ENCODE data around the gene C5AR1.
"Not testable (repeated sequence)": the region's sequence is repeated elsewhere in the genome, so short reads cannot be mapped to it uniquely, and the experiment has no call there.

Gene C5AR1

DNA sequence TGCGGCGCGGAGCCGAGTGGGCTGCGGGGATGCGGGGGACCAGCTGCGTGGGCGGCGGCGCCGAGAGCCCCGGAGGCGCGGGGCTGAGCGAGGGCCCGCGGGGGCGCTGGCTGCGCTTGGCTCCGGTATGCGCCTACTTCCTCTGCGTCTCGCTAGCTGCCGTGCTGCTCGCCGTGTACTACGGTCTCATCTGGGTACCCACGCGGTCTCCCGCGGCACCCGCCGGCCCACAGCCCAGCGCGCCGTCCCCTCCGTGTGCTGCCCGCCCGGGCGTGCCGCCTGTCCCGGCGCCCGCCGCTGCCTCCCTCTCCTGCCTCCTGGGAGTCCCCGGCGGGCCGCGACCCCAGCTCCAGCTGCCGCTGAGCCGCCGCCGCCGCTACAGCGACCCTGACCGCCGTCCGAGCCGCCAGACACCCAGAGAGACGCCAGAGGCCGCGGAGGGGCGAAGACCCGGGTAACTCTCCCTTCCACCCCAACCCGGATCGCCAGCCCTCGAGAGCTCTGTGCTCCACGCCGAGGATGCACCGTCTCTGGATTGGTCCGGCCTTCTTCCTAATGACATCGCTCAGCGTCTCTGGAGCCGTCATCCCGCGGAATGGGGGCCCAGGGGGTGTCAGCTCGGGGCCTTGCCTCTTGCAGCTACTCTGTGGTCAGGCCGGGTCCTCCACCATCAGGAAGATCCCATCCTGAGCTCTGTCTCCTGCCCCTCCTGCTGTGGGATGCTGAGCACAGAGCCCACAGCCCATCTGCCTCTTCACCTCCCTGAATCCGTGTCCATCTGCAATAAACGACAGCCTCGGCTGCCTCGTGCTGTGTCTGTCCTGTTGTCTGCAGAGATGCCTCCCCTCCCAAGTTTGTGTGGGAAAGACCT, 34.5 kb upstream of the C5AR1 start:
- DNase-seq (ENCODE audit: low spot score in 2 of 2) (no peak), ATAC-seq (ENCODE audit: low read depth) (peak; percentile 30)
- Mint-ChIP-seq H3K4me1 (peaks cover 22% of the 10 kb centered on the region), H3K9me3 (no peaks in the 10 kb centered on the region), H3K27me3 (no peaks in the 10 kb centered on the region), H3K4me3 (peak overlapping the region; percentile 82), H3K36me3 (peaks cover 10% of the 10 kb centered on the region), H3K27ac (peak overlapping the region; percentile 79)

DNA sequence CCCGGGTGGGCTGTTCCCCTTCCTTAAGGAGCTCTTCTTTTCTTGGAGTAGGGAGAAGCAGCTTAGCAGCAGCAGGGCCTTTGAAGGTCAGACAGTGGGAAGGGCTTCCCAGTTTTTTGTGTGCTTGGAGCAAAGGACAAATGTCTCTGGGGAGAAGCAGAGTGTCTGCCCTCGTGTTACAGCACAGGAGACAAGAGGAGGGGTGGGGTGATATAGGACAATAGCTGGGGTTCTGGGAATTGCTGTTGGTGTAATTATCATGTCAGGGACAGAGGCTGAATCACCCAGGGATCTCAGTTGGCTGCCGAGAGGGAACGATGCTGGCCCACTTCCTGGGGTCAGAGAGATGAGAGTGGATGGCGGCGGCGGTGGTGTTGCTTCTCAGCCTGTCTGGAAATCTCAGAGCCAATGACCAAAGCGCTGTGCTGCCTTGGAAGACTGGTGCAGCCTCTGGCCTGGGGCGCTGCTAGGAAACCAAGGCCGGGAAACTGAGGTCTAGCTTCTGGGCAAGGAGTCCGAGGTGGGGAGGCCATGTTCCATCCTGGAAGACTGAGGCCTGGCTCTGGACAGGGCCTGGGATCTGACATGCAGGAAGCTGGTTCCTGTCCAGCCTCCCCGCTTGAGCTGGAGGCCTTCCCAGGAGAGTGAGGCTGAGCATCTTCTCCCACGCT, 33.7 kb upstream of the C5AR1 start:
- peak overlapping the region; percentile 79 for H3K27ac Mint-ChIP-seq

DNA sequence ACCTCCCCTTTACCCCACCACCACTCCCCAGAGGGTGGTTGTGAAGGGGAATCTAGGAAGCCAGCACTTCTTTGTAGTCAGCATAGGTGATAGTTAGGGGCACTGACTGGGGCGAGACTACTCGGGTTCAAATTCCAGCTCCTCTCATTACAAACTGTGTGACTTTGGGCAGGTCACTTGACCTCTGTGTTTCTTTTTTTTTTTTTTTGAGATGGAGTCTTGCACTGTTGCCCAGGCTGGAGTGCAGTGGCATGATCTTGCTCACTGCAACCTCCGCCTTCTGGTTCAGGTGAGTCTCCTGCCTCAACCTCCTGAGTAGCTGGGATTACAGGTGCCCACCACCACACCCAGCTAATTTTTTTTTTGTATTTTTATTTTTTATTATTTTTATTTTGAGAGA, 33.1 kb upstream of the C5AR1 start:
- peaks cover 22% of the 10 kb centered on the region for H3K4me1 Mint-ChIP-seq
- DNase-seq (ENCODE audit: low spot score in 2 of 2); H3K27me3 Mint-ChIP-seq; H3K27ac Mint-ChIP-seq; H3K9me3 Mint-ChIP-seq; H3K4me3 Mint-ChIP-seq; ATAC-seq (ENCODE audit: low read depth); H3K36me3 Mint-ChIP-seq: not testable (repeated sequence)

More for the DNA sequence above, 33.7 kb upstream of the C5AR1 start:
- ATAC-seq (ENCODE audit: low read depth) (no peak), DNase-seq (ENCODE audit: low spot score in 2 of 2) (no peak)
- Mint-ChIP-seq H3K4me1 (peaks cover 22% of the 10 kb centered on the region), H3K4me3 (peak overlapping the region; percentile 82), H3K36me3 (peaks cover 4% of the 10 kb centered on the region), H3K9me3 (no peaks in the 10 kb centered on the region), H3K27me3 (no peaks in the 10 kb centered on the region)

DNA sequence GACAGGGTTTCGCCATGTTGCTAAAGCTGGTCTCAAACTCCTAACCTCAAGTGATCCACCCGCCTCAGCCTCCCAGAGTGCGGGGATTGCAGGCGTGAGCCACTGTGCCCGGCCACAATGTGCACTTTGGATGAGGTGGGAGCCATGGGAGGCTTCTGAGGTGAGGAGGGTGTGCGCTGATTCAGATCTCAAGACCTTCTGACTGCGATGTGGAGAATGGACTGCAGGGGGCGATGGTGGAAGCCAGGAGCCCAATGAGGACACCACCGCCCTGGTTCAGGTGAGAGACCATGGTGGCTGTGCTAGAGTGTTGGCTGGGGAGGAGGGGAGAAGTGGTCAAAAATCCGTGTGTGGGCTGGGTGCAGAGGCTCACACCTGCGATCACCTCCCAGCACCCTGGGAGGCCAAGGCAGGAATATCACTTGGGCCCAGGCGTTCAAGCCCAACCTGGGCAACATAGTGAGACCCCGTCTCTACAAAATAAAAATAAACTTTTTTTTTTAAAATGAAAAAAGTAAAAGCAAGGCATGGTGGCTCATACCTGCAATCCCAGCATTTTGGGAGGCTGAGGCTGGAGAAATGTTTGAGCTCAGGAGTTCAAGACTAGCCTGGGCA, 29.4 kb upstream of the C5AR1 start:
- no peaks in the 10 kb centered on the region for H3K9me3 Mint-ChIP-seq
- peak; percentile 59 for ATAC-seq (ENCODE audit: low read depth)
- no peak overlapping the region for H3K27ac Mint-ChIP-seq
- peaks cover 16% of the 10 kb centered on the region for H3K4me1 Mint-ChIP-seq
- H3K4me3 Mint-ChIP-seq, result no peak overlapping the region
- DNase-seq (ENCODE audit: low spot score in 2 of 2), result no peak
- no peaks in the 10 kb centered on the region for H3K27me3 Mint-ChIP-seq
- H3K36me3 Mint-ChIP-seq, result peaks cover 2% of the 10 kb centered on the region

DNA sequence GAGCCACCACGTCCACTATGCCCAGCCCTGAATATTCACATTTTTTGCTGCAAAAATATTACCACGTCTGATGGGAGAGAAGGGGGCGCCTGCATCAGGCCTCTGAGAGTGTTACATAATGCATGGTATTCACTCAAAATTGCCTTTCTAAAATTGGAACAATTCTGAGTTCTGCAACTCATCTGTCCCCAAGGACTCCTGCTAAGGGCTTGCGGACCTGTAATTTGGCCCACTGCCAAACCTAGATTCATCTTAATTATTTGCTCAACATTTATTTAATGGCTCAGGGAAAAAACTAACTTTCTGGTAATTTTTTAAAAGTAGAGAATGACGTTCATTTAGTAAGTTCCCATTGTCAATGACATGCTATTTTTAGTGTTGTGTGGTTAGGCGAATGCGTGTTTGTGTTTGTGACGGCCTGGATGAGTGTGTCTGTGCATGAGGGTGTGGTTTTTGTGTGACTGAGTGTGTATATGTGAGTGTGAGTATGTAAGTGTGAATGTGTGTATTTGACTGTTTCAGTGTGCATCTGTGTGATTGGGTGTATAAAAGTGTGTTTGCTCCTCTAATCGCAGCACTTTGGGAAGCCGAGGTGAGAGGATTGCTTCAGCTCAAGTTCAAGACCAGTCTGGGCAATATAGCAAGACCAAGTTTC, 26.1 kb upstream of the C5AR1 start:
- DNase-seq (ENCODE audit: low spot score in 2 of 2) (no peak), ATAC-seq (ENCODE audit: low read depth) (no peak)
- Mint-ChIP-seq H3K36me3 (no peaks in the 10 kb centered on the region), H3K27ac (no peak overlapping the region), H3K4me3 (no peak overlapping the region), H3K27me3 (no peaks in the 10 kb centered on the region), H3K4me1 (peaks cover 10% of the 10 kb centered on the region), H3K9me3 (no peaks in the 10 kb centered on the region)

DNA sequence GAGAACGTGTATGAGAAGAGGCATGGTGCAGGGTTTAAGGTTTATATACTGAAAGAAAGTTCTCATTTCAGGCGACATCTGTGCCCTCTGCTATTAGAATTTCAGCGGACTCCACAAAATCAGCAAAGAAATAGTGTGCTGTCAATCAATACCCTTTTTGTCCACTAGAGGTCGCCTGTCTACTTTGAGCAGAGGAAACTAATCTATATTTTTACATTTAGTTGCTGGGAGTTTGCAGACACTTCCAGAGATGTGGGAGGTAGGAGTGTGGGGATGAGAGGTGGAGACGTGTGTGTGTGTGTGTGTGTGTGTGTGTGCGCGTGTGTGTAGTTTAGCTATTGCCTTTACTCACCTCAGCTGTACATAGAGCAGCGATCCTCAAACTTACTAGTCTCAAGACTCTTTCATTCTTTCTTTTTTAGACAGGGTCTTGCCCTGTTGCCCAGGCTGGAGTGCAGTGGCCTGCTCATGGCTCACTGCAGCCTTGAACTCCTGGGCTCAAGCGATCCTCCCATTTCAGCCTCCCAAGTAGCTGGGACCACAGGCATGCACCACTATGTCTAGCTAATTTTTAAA, 25.2 kb upstream of the C5AR1 start:
- Mint-ChIP-seq H3K36me3 (no peaks in the 10 kb centered on the region), H3K4me1 (peaks cover 14% of the 10 kb centered on the region), H3K27me3 (no peaks in the 10 kb centered on the region), H3K9me3 (no peaks in the 10 kb centered on the region), H3K4me3 (no peak overlapping the region), H3K27ac (no peak overlapping the region)
- DNase-seq (ENCODE audit: low spot score in 2 of 2) (peak; percentile 65 to 72), ATAC-seq (ENCODE audit: low read depth) (no peak)

DNA sequence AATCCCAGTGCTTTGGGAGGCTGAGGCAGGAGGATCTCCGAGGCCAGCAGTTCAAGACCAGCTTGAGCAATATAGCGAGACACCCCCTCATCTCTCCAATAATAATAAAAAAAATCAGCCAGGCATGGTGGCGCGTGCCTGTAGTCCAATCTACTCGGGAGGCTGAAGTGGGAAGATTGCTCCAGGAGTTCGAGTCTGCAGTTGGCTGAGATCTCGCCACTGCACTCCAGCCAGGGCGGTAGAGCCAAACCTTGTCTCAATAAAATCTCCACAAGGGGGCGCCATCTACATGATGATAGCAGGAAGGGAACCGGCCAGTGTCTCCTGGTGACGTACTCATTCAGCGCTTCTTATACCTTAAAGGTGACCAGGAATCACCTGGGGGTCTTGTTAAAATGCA, 13.6 kb upstream of the C5AR1 start:
- no peak overlapping the region for H3K4me3 Mint-ChIP-seq
- no peak overlapping the region for H3K27ac Mint-ChIP-seq
- ATAC-seq (ENCODE audit: low read depth) (peak; percentile 92), DNase-seq (ENCODE audit: low spot score in 2 of 2) (peak; percentile 82 to 87)
- H3K9me3 Mint-ChIP-seq, result no peaks in the 10 kb centered on the region
- peaks cover 13% of the 10 kb centered on the region for H3K4me1 Mint-ChIP-seq
- H3K36me3 Mint-ChIP-seq, result no peaks in the 10 kb centered on the region
- H3K27me3 Mint-ChIP-seq, result peaks cover 6% of the 10 kb centered on the region

DNA sequence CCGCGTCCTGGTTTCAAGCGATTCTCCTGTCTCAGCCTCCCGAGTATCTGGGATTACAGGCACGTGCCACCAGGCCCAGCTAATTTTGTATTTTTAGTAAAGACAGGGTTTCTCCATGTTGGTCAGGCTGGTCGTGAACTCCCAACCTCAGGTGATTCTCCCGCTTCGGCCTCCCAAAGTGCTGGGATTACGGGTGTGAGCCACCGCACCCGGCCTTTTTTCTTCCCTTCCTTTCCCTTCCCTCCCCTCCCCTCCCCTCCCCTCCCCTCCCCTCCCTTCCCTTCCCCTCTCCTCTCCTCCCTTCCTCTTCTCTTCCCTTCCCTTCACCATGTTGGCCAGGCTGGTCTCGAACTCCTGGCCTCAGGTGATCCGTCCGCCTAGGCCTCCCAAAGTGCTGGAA, 8.8 kb upstream of the C5AR1 start:
- not testable (repeated sequence) for DNase-seq (ENCODE audit: low spot score in 2 of 2); H3K9me3 Mint-ChIP-seq; H3K36me3 Mint-ChIP-seq; H3K4me3 Mint-ChIP-seq; ATAC-seq (ENCODE audit: low read depth); H3K27me3 Mint-ChIP-seq
- H3K4me1 Mint-ChIP-seq, result peaks cover 24% of the 10 kb centered on the region
- peak overlapping the region; percentile 65 for H3K27ac Mint-ChIP-seq

DNA sequence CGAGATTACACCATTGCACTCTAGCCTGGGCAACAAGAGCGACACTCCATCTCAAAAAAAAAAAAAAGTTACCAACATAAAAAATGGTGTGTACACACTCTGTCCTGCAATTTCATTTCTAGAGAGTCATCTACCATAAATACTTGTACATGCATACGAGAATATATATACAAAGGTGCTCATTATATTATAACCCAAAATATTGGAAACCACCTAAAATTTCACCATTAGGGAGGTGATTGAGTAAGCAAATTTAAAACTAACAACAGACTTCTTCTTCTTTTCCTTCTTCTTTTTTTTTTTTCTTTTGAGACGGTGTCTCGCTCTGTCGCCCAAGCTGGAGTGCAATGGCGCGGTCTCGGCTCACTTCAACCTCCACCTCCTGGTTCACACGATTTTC, 7.4 kb upstream of the C5AR1 start:
- DNase-seq (ENCODE audit: low spot score in 2 of 2), result no peak
- peaks cover 15% of the 10 kb centered on the region for H3K27me3 Mint-ChIP-seq
- H3K9me3 Mint-ChIP-seq, result no peaks in the 10 kb centered on the region
- peak; percentile 65 for ATAC-seq (ENCODE audit: low read depth)
- H3K27ac Mint-ChIP-seq, result peak overlapping the region; percentile 16
- H3K36me3 Mint-ChIP-seq, result no peaks in the 10 kb centered on the region
- no peak overlapping the region for H3K4me3 Mint-ChIP-seq
- peaks cover 20% of the 10 kb centered on the region for H3K4me1 Mint-ChIP-seq

DNA sequence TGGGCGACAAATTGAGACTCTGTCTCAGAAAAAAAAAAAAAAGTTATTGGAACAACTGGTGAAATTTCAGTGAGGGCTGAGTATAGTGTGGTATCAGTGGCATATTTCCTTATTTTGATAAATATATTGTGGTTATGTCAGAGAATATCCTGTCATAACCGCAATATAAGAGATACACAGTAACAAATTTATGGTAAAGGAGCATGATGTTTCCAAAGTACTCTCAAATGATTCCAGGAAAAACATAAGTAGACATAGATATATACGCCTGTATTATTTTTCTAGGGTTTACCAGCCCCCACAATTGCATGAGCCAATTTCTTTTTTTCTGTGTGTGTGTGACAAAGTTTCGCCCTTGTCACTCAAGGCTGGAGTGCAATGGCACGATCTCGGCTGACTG, 5.7 kb upstream of the C5AR1 start:
- DNase-seq (ENCODE audit: low spot score in 2 of 2) (no peak), ATAC-seq (ENCODE audit: low read depth) (no peak)
- H3K27ac Mint-ChIP-seq, result no peak overlapping the region
- H3K4me3 Mint-ChIP-seq, result no peak overlapping the region
- H3K9me3 Mint-ChIP-seq, result no peaks in the 10 kb centered on the region
- no peaks in the 10 kb centered on the region for H3K36me3 Mint-ChIP-seq
- H3K27me3 Mint-ChIP-seq, result peaks cover 17% of the 10 kb centered on the region
- H3K4me1 Mint-ChIP-seq, result peaks cover 20% of the 10 kb centered on the region

DNA sequence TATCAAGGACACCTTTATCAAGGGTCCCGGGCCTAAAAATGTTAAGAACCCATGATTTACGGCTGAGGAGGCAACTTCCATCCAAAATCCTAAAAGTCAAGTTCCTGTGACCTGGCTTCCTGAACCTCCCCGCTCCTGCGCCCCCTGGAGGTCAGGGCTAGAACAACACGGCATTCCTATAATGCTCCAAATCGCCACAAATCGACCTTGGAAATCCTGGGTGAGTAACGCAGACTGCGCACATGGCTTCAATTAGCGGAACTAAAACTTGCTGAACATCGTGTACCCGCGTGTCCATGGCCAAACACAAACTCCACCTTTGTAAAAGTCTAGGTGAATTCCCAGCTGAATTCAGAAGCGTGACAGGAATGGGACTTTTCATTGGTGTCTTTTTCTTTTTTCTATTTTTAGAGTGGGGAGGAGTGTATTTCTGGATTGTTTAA, 4.3 kb upstream of the C5AR1 start:
- peak; percentile 70 for ATAC-seq (ENCODE audit: low read depth)
- no peak overlapping the region for H3K4me3 Mint-ChIP-seq
- no peak overlapping the region for H3K27ac Mint-ChIP-seq
- H3K27me3 Mint-ChIP-seq, result peaks cover 20% of the 10 kb centered on the region
- peaks cover 18% of the 10 kb centered on the region for H3K4me1 Mint-ChIP-seq
- DNase-seq (ENCODE audit: low spot score in 2 of 2), result peak; percentile 38 to 48
- no peaks in the 10 kb centered on the region for H3K36me3 Mint-ChIP-seq
- no peaks in the 10 kb centered on the region for H3K9me3 Mint-ChIP-seq

DNA sequence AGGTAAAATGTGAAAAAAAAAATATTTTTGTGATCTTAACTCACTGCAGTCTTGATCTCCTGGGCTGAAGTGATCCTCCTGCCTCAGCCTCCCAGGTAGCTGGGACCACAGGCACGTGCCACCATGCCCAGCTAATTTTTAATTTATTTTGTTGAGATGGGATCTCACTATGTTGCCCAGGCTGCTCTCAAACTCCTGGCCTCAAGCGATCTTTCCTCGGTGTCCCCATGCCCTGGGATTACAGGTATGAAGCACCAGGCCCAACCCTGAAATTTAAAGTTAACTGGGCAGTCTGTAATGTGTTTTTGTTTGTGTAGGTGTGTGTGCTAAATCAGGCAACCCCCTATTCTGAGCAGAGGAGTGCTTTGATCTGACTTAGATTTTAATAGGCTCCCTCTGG, 3.4 kb upstream of the C5AR1 start:
- no peaks in the 10 kb centered on the region for H3K9me3 Mint-ChIP-seq
- H3K4me3 Mint-ChIP-seq, result no peak overlapping the region
- H3K27ac Mint-ChIP-seq, result no peak overlapping the region
- DNase-seq (ENCODE audit: low spot score in 2 of 2), result no peak
- no peaks in the 10 kb centered on the region for H3K36me3 Mint-ChIP-seq
- peaks cover 12% of the 10 kb centered on the region for H3K4me1 Mint-ChIP-seq
- ATAC-seq (ENCODE audit: low read depth), result no peak
- peaks cover 16% of the 10 kb centered on the region for H3K27me3 Mint-ChIP-seq

DNA sequence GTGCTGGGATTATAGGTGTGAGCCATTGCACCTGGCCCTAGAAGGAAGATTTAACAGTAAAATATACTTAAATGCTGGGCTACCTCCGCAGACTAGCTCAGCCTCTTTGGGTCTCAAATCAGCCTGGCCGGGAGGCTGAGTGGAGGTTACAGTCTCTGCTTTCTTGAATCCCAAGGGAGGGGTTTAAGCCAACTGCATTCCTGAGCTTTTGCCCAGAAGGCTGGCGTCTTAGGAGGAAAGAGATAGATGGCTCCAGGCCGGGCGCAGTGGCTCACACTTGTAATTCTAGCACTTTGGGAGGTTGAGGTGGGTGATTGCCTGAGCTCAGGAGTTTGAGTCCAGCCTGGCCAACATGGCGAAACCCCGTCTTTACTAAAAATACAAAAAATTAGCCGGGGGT, 623 bp upstream of the C5AR1 start:
- peaks cover 6% of the 10 kb centered on the region for H3K4me1 Mint-ChIP-seq
- no peak for DNase-seq (ENCODE audit: low spot score in 2 of 2)
- H3K27me3 Mint-ChIP-seq, result peaks cover 18% of the 10 kb centered on the region
- H3K36me3 Mint-ChIP-seq, result no peaks in the 10 kb centered on the region
- no peak overlapping the region for H3K27ac Mint-ChIP-seq
- H3K4me3 Mint-ChIP-seq, result no peak overlapping the region
- ATAC-seq (ENCODE audit: low read depth), result no peak
- no peaks in the 10 kb centered on the region for H3K9me3 Mint-ChIP-seq

Measured in memory B cell (primary cell).